HG02885 (cell line): ENCODE results near the gene SLCO1A2.

Experiments used
- ATAC-seq: cut with Tn5 transposase; IDR thresholded peaks from one replicate; pipeline ENCODE4 v1.9.1; 2021; ENCODE audit warnings: mild to moderate bottlenecking; ENCODE audit not compliant: unreplicated experiment, poor library complexity

Gene SLCO1A2

GRCh38 chr12:21221778-21222177 is 112.9 kb downstream of the SLCO1A2 start:
- peak; percentile 61 for ATAC-seq

- ATAC-seq, result peak; percentile 60
Measured at GRCh38 chr12:21221072-21221471, 113.6 kb downstream of the SLCO1A2 start.

GRCh38 chr12:21220266-21220665 is 114.5 kb downstream of the SLCO1A2 start:
- ATAC-seq, result no peak

- ATAC-seq, result no peak
Measured at GRCh38 chr12:21219206-21219605, 115.5 kb downstream of the SLCO1A2 start.
